Esophagus squamous epithelium (tissue), 4 donors: Measurements from ENCODE around the gene TMEM19.
"Not testable (repeated sequence)": the region's sequence is repeated elsewhere in the genome, so short reads cannot be mapped to it uniquely, and the experiment has no call there.

Experiments
- POLR2A ChIP-seq, 4 donors: fragments of 450-650 bp; IDR thresholded peaks; one replicate each; pipeline ENCODE4 v1.6.1; 2017; ENCODE audit warnings: antibody characterized with exemption in 4 of 4, mild to moderate bottlenecking in 4 of 4, moderate library complexity in 3 of 4
- TF ChIP-seq, protein P1 (sequence below), 6 experiments: fragments of 450-650 bp in 4 of 6; fragments of 200-600 bp in 2 of 6; sonication (generic) in 2 of 6; IDR thresholded peaks; one replicate each; pipeline ENCODE4 v1.5.1; 2016 to 2019; ENCODE audit warnings: antibody characterized with exemption in 6 of 6, mild to moderate bottlenecking in 4 of 6, moderate library complexity in 4 of 6

DNA sequence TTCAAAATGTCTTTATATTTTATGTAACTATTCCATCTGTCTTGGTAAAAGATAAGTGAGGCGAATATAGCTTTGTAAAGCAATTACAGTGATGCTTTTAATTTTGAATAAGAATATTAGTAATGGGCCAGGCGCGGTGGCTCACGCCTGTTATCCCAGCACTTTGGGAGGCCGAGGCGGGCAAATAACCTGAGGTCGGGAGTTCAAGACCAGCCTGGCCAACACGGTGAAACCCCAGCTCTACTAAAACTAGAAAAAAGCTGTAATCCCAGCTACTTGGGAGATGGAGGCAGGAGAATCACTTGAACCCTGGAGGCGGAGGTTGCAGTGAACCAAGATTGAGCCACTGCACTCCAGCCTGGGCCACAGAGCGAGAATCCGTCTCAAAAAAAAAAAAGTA is 1.3 kb downstream of the TMEM19 start:
- TF ChIP-seq, protein P1, sequence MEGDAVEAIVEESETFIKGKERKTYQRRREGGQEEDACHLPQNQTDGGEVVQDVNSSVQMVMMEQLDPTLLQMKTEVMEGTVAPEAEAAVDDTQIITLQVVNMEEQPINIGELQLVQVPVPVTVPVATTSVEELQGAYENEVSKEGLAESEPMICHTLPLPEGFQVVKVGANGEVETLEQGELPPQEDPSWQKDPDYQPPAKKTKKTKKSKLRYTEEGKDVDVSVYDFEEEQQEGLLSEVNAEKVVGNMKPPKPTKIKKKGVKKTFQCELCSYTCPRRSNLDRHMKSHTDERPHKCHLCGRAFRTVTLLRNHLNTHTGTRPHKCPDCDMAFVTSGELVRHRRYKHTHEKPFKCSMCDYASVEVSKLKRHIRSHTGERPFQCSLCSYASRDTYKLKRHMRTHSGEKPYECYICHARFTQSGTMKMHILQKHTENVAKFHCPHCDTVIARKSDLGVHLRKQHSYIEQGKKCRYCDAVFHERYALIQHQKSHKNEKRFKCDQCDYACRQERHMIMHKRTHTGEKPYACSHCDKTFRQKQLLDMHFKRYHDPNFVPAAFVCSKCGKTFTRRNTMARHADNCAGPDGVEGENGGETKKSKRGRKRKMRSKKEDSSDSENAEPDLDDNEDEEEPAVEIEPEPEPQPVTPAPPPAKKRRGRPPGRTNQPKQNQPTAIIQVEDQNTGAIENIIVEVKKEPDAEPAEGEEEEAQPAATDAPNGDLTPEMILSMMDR (IDR thresholded peaks at IDR 0.05): not testable (repeated sequence)
- not testable (repeated sequence) for TF ChIP-seq POLR2A (IDR thresholded peaks at IDR 0.05)
